HepG2 (cell line): ENCODE data around the gene RPL36AL. TPM values are rescaled to one million over a fixed set of nuclear protein-coding genes. Genes with fewer than 3 reads are reported as not detected.

Experiments used
- AGO2 ChIP-seq: fragments of 200-400 bp; formaldehyde crosslinking; optimal IDR thresholded peaks from 2 replicates; pipeline ENCODE3; 2017; ENCODE audit warnings: mild to moderate bottlenecking, low read depth, low read length, moderate library complexity
- ARNT2 ChIP-seq: sonication (generic); formaldehyde crosslinking; IDR thresholded peaks from 2 replicates; pipeline ENCODE4 v1.8.0; 2022; ENCODE audit warnings: mild to moderate bottlenecking, low read depth, missing genetic modification reagents, moderate library complexity
- CHCHD3 ChIP-seq: sonication (generic); formaldehyde crosslinking; IDR thresholded peaks from 2 replicates; pipeline ENCODE4 v1.8.0; 2022; ENCODE audit warnings: mild to moderate bottlenecking, missing genetic modification reagents, moderate library complexity
- DZIP1 ChIP-seq: sonication (generic); formaldehyde crosslinking; IDR thresholded peaks from 2 replicates; pipeline ENCODE4 v1.5.0; 2020; ENCODE audit warnings: mild to moderate bottlenecking, missing genetic modification reagents
- GLI4 ChIP-seq: sonication (generic); formaldehyde crosslinking; IDR thresholded peaks from 2 replicates; pipeline ENCODE4 v1.5.1; 2020; ENCODE audit warnings: missing genetic modification reagents, mild to moderate bottlenecking, moderate library complexity, borderline replicate concordance
- HDAC2 ChIP-seq: sonication (generic); formaldehyde crosslinking; IDR thresholded peaks from 2 replicates; pipeline ENCODE4 v1.4.0; 2020; ENCODE audit warnings: missing genetic modification reagents
- ISX ChIP-seq: sonication (generic); formaldehyde crosslinking; conservative IDR thresholded peaks from 2 replicates; pipeline ENCODE4 v1.5.0; 2020; ENCODE audit warnings: missing genetic modification reagents
- NCOA1 ChIP-seq: sonication (generic); formaldehyde crosslinking; IDR thresholded peaks from 2 replicates; pipeline ENCODE4 v1.9.0; 2021; ENCODE audit warnings: missing genetic modification reagents
- RELA ChIP-seq: sonication (generic); formaldehyde crosslinking; IDR thresholded peaks from 2 replicates; pipeline ENCODE4 v1.4.0; 2020; ENCODE audit warnings: missing genetic modification reagents
- SAP130 ChIP-seq: IDR thresholded peaks from 2 replicates; pipeline ENCODE4 v1.6.1; 2016; ENCODE audit warnings: low read depth
- SP1 ChIP-seq, 2 experiments: fragments of 450-650 bp in 1 of 2; sonication (generic) in 1 of 2; formaldehyde crosslinking in 1 of 2; IDR thresholded peaks; 2 replicates each; pipeline versions ENCODE4 v1.4.0 to v1.6.1; 2016 to 2020; ENCODE audit warnings: missing genetic modification reagents in 1 of 2
- ZIK1 ChIP-seq: sonication (generic); formaldehyde crosslinking; IDR thresholded peaks from 2 replicates; pipeline ENCODE4 v1.5.0; 2020; ENCODE audit warnings: mild to moderate bottlenecking, low read depth, missing genetic modification reagents, borderline replicate concordance
- ZNF20 ChIP-seq: sonication (generic); formaldehyde crosslinking; IDR thresholded peaks from 2 replicates; pipeline ENCODE4 v1.4.0; 2020; ENCODE audit warnings: mild to moderate bottlenecking, moderate library complexity, missing genetic modification reagents
- ZNF280B ChIP-seq: sonication (generic); formaldehyde crosslinking; IDR thresholded peaks from 2 replicates; pipeline ENCODE4 v1.5.0; 2020; ENCODE audit warnings: missing genetic modification reagents, mild to moderate bottlenecking, borderline replicate concordance
- ZNF451 ChIP-seq: sonication (generic); formaldehyde crosslinking; IDR thresholded peaks from 2 replicates; pipeline ENCODE4 v1.5.0; 2020; ENCODE audit warnings: mild to moderate bottlenecking, missing genetic modification reagents
- ZNF589 ChIP-seq: sonication (generic); formaldehyde crosslinking; conservative IDR thresholded peaks from 2 replicates; pipeline ENCODE4 v1.8.0; 2022; ENCODE audit warnings: mild to moderate bottlenecking, moderate library complexity, missing genetic modification reagents
- ZNF7 ChIP-seq: IDR thresholded peaks from 2 replicates; pipeline ENCODE4 v1.6.1; 2016; ENCODE audit warnings: missing biosample characterization, missing genetic modification reagents
- polyA plus RNA-seq, 8 experiments: library from polyadenylated mRNA; depleted of rRNA in 3 of 8; stranded (reverse) in 7 of 8; unstranded in 1 of 8; fragments of >200 nt; fragmentation: Illumina TruSeq in 4 of 8; extraction: Trizol in 4 of 8; gene quantifications; 2 replicates each; pipeline versions ENCODE4 v1.2.1 to v1.2.3, GENCODE V29; 2011 to 2016; ENCODE audit warnings: low read depth in 4 of 8, missing spikeins in 1 of 8, mixed read lengths in 1 of 8; ENCODE audit not compliant: insufficient read depth in 1 of 8
- total RNA-seq, 5 experiments: library from RNA; depleted of rRNA; stranded (reverse); fragments of >200 nt; fragmentation: Illumina TruSeq; extraction: Trizol; gene quantifications; 2 replicates each; pipeline ENCODE4 v1.2.3, GENCODE V29; 2016; ENCODE audit warnings: low read depth in 1 of 5
- TF ChIP-seq, protein P1 (sequence below): sonication (generic); formaldehyde crosslinking; IDR thresholded peaks from 2 replicates; pipeline ENCODE4 v1.5.0; 2020; ENCODE audit warnings: missing genetic modification reagents
- TF ChIP-seq, protein P2 (sequence below): sonication (generic); formaldehyde crosslinking; IDR thresholded peaks from 2 replicates; pipeline ENCODE4 v1.8.1; 2023; ENCODE audit warnings: mild to moderate bottlenecking, missing genetic modification reagents
- TF ChIP-seq, protein P3 (sequence below): sonication (generic); formaldehyde crosslinking; IDR thresholded peaks from 2 replicates; pipeline ENCODE4 v1.4.0; 2020; ENCODE audit warnings: missing genetic modification reagents, borderline replicate concordance

Gene RPL36AL
- total and polyA plus RNA-seq, 2 of the 13 experiments (the other 11 are each of a cell fraction or from before 2014, with no cell fraction given), result 90.0 to 294 TPM

DNA sequence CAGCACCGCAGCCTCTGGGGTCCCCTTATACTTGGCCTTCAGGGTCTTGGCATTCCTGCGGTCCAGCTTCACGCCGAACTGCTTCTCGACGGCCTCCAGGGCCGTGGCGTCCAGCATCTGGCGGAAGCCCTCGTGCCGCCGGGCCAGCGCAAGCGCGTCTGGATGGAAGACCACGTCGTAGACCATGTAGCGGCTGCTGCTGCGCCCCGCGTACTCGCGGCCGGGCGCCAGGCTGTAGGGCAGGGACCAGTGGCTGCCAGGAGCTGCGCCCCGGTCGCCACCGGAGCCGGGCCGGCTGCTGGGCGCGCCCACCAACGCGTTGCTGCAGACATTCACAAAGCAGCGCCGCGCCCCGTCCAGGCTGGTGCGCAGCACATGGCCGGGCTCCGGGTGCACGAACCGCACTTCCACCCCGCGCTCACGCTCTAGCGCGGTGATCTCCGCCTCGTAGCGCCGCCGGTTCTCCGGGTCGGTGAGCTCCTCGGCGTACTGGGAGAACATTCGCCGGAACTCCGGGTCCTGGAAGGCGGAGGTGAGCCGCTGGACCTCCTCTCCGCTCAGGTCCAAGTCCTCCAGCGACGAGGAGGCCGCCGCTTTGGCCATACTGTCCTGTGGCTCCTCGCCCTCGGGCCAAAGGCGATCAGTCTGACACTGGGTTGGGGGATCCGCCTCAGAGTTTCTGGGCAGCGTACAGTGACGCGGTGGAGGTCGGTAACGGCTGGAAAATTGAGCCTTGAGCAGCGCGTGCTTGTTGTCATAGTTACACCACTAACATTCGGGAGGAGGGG lies 14.3 kb upstream of the RPL36AL start, which contains the start of gene DNAAF2 (continued):
- TF ChIP-seq ZNF20 (CRISPR knock-in tag) (no peak), HDAC2 (peak; percentile 11; the same call in 1 of the 2 replicates), ARNT2 (CRISPR knock-in tag) (no peak), ZNF589 (CRISPR knock-in tag) (no peak; the same call in 1 of the 2 replicates), DZIP1 (CRISPR knock-in tag) (no peak; the same call in 1 of the 2 replicates), ISX (0 out of 2 replicates have a peak, but pooled peaks have one; percentile 24), ZIK1 (CRISPR knock-in tag) (peak; percentile 73; the same call in 1 of the 2 replicates), ZNF280B (CRISPR knock-in tag) (peak; percentile 41; the same call in 1 of the 2 replicates), RELA (CRISPR knock-in tag) (no peak), ZNF451 (CRISPR knock-in tag) (peak; percentile 25), CHCHD3 (CRISPR knock-in tag) (0 out of 2 replicates have a peak, but pooled peaks have one; percentile 36), NCOA1 (CRISPR knock-in tag) (peak; percentile 73; the same call in 1 of the 2 replicates), SAP130 (peak; percentile 88), SP1 (IDR thresholded peaks at IDR 0.05) (no peak), SP1 (CRISPR knock-in tag; IDR thresholded peaks at IDR 0.05) (no peak), AGO2 (peak; percentile 89), GLI4 (CRISPR knock-in tag) (peak; percentile 51; the same call in 1 of the 2 replicates), ZNF7 (CRISPR knock-in tag) (no peak)
- TF ChIP-seq, protein P1, sequence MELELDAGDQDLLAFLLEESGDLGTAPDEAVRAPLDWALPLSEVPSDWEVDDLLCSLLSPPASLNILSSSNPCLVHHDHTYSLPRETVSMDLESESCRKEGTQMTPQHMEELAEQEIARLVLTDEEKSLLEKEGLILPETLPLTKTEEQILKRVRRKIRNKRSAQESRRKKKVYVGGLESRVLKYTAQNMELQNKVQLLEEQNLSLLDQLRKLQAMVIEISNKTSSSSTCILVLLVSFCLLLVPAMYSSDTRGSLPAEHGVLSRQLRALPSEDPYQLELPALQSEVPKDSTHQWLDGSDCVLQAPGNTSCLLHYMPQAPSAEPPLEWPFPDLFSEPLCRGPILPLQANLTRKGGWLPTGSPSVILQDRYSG, result peak; percentile 66; the same call in 1 of the 2 replicates
- TF ChIP-seq, protein P2, sequence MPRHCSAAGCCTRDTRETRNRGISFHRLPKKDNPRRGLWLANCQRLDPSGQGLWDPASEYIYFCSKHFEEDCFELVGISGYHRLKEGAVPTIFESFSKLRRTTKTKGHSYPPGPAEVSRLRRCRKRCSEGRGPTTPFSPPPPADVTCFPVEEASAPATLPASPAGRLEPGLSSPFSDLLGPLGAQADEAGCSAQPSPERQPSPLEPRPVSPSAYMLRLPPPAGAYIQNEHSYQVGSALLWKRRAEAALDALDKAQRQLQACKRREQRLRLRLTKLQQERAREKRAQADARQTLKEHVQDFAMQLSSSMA, result 0 out of 2 replicates have a peak, but pooled peaks have one; percentile 88
- TF ChIP-seq, protein P3, sequence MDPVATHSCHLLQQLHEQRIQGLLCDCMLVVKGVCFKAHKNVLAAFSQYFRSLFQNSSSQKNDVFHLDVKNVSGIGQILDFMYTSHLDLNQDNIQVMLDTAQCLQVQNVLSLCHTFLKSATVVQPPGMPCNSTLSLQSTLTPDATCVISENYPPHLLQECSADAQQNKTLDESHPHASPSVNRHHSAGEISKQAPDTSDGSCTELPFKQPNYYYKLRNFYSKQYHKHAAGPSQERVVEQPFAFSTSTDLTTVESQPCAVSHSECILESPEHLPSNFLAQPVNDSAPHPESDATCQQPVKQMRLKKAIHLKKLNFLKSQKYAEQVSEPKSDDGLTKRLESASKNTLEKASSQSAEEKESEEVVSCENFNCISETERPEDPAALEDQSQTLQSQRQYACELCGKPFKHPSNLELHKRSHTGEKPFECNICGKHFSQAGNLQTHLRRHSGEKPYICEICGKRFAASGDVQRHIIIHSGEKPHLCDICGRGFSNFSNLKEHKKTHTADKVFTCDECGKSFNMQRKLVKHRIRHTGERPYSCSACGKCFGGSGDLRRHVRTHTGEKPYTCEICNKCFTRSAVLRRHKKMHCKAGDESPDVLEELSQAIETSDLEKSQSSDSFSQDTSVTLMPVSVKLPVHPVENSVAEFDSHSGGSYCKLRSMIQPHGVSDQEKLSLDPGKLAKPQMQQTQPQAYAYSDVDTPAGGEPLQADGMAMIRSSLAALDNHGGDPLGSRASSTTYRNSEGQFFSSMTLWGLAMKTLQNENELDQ (CRISPR knock-in tag), result no peak
